ENCODE results near the gene NANS.
"Not testable (repeated sequence)": the region's sequence is repeated elsewhere in the genome, so short reads cannot be mapped to it uniquely, and the experiment has no call there.

The NANS gene

GRCh38 chr9:98078895-98079294 is 22.4 kb downstream of the NANS start:
- DNase-seq (ENCODE audit: low read depth), result no peak

- DNase-seq (ENCODE audit: low read depth), result no peak
Measured at GRCh38 chr9:98080326-98080725, 23.8 kb downstream of the NANS start.

GRCh38 chr9:98080780-98081179 is 24.2 kb downstream of the NANS start:
- no peak for DNase-seq (ENCODE audit: low read depth)

GRCh38 chr9:98081477-98082219 is 25.1 kb downstream of the NANS start:
- no peak for DNase-seq (ENCODE audit: low read depth)

GRCh38 chr9:98083061-98083501 is 26.5 kb downstream of the NANS start:
- DNase-seq (ENCODE audit: low read depth), result no peak

- DNase-seq (ENCODE audit: low read depth), result no peak
Measured at GRCh38 chr9:98083566-98084183, 27.1 kb downstream of the NANS start.

GRCh38 chr9:98084396-98084795 is 27.9 kb downstream of the NANS start:
- DNase-seq (ENCODE audit: low read depth), result no peak

- DNase-seq (ENCODE audit: low read depth), result no peak
Measured at GRCh38 chr9:98085058-98085457, 28.5 kb downstream of the NANS start.

GRCh38 chr9:98085944-98086343 is 29.4 kb downstream of the NANS start:
- no peak for DNase-seq (ENCODE audit: low read depth)

GRCh38 chr9:98086461-98086860 is 29.9 kb downstream of the NANS start:
- no peak for DNase-seq (ENCODE audit: low read depth)

GRCh38 chr9:98087420-98088354 is 31.2 kb downstream of the NANS start:
- no peak for DNase-seq (ENCODE audit: low read depth)

- not testable (repeated sequence) for DNase-seq (ENCODE audit: low read depth)
Measured at GRCh38 chr9:98090674-98091073, 34.1 kb downstream of the NANS start.

GRCh38 chr9:98091735-98092612 is 35.4 kb downstream of the NANS start:
- no peak for DNase-seq (ENCODE audit: low read depth)

- no peak for DNase-seq (ENCODE audit: low read depth)
Measured at GRCh38 chr9:98092613-98092931, 36.0 kb downstream of the NANS start.

- DNase-seq (ENCODE audit: low read depth), result no peak
Measured at GRCh38 chr9:98094316-98094715, 37.8 kb downstream of the NANS start.

GRCh38 chr9:98094851-98095250 is 38.3 kb downstream of the NANS start:
- DNase-seq (ENCODE audit: low read depth), result no peak

- no peak for DNase-seq (ENCODE audit: low read depth)
Measured at GRCh38 chr9:98095401-98095800, 38.9 kb downstream of the NANS start.

GRCh38 chr9:98096091-98096490 is 39.6 kb downstream of the NANS start:
- DNase-seq (ENCODE audit: low read depth), result no peak

GRCh38 chr9:98097836-98098235 is 41.3 kb downstream of the NANS start:
- no peak for DNase-seq (ENCODE audit: low read depth)

- no peak for DNase-seq (ENCODE audit: low read depth)
Measured at GRCh38 chr9:98099346-98099745, 42.8 kb downstream of the NANS start.

- DNase-seq (ENCODE audit: low read depth), result no peak
Measured at GRCh38 chr9:98099898-98100297, 43.4 kb downstream of the NANS start.

- DNase-seq (ENCODE audit: low read depth), result no peak
Measured at GRCh38 chr9:98100456-98100855, 43.9 kb downstream of the NANS start.
